Progenitor cell of endocrine pancreas (in vitro differentiated cells): Measurements from ENCODE around the gene USP17L30. TPM values are rescaled to one million over a fixed set of nuclear protein-coding genes. Genes with fewer than 3 reads are reported as not detected.
"Not testable (repeated sequence)": the region's sequence is repeated elsewhere in the genome, so short reads cannot be mapped to it uniquely, and the experiment has no call there.

Experiments
- DNase-seq: peaks from one replicate; pipeline ENCODE4 v3.0.0; 2021; ENCODE audit warnings: low spot score; ENCODE audit not compliant: unreplicated experiment
- H3K27ac Mint-ChIP-seq: 2 replicates; pipeline ENCODE4 v1.8.0; 2021; ENCODE audit warnings: mild to moderate bottlenecking, moderate library complexity, mixed read lengths
- H3K27me3 Mint-ChIP-seq: 2 replicates; pipeline ENCODE4 v1.8.0; 2021; ENCODE audit warnings: mixed read lengths
- H3K36me3 Mint-ChIP-seq: 2 replicates; pipeline ENCODE4 v1.8.0; 2022; ENCODE audit warnings: mixed read lengths; ENCODE audit not compliant: insufficient read depth
- H3K4me1 Mint-ChIP-seq: 2 replicates; pipeline ENCODE4 v1.8.0; 2021; ENCODE audit warnings: low read depth, mixed read lengths
- H3K4me3 Mint-ChIP-seq: 2 replicates; pipeline ENCODE4 v1.8.0; 2021; ENCODE audit warnings: low read depth, mild to moderate bottlenecking, moderate library complexity, mixed read lengths
- H3K9me3 Mint-ChIP-seq: 2 replicates; pipeline ENCODE4 v1.8.0; 2021; ENCODE audit warnings: low read depth, mixed read lengths
- CTCF ChIP-seq: fragments of 200-600 bp; sonication (generic); IDR thresholded peaks from one replicate; pipeline ENCODE4 v1.5.0; 2021; ENCODE audit warnings: antibody characterized with exemption, mild to moderate bottlenecking; ENCODE audit not compliant: unreplicated experiment
- total RNA-seq: library from RNA; stranded (reverse); gene quantifications from 2 replicates; pipeline ENCODE4 v1.2.1, GENCODE V29; 2021

USP17L30 gene
- total RNA-seq, 1 donor from 2014 or later = not detected

- H3K4me3 Mint-ChIP-seq = peak overlapping the region; percentile 24
- TF ChIP-seq CTCF = peak; percentile 60
- not testable (repeated sequence) for H3K4me1 Mint-ChIP-seq, H3K9me3 Mint-ChIP-seq, H3K27me3 Mint-ChIP-seq, H3K27ac Mint-ChIP-seq, H3K36me3 Mint-ChIP-seq
- peak; percentile 44 for DNase-seq
Measured at GRCh38 chr4:9381012-9381534, 18.1 kb downstream of the USP17L30 start.

- Mint-ChIP-seq H3K4me1 (no peaks in the 10 kb centered on the region), H3K27me3 (no peaks in the 10 kb centered on the region), H3K9me3 (no peaks in the 10 kb centered on the region), H3K36me3 (no peaks in the 10 kb centered on the region), H3K4me3 (no peak overlapping the region), H3K27ac (no peak overlapping the region)
- DNase-seq = no peak
- TF ChIP-seq CTCF = no peak
Measured at GRCh38 chr4:9384126-9384525, 21.2 kb downstream of the USP17L30 start.

- DNase-seq, H3K27ac Mint-ChIP-seq, H3K27me3 Mint-ChIP-seq, H3K36me3 Mint-ChIP-seq, H3K9me3 Mint-ChIP-seq, H3K4me1 Mint-ChIP-seq, H3K4me3 Mint-ChIP-seq: not testable (repeated sequence)
Measured at GRCh38 chr4:9389001-9389400, 26.1 kb downstream of the USP17L30 start.

GRCh38 chr4:9405774-9406173 lies 42.8 kb downstream of the USP17L30 start:
- H3K27me3 Mint-ChIP-seq, DNase-seq, H3K4me3 Mint-ChIP-seq, H3K27ac Mint-ChIP-seq, H3K36me3 Mint-ChIP-seq, H3K9me3 Mint-ChIP-seq, H3K4me1 Mint-ChIP-seq: not testable (repeated sequence)

GRCh38 chr4:9406491-9406890 lies 43.6 kb downstream of the USP17L30 start:
- not testable (repeated sequence) for H3K36me3 Mint-ChIP-seq, DNase-seq, H3K9me3 Mint-ChIP-seq, H3K4me3 Mint-ChIP-seq, H3K27me3 Mint-ChIP-seq, H3K27ac Mint-ChIP-seq, H3K4me1 Mint-ChIP-seq

GRCh38 chr4:9409793-9410192 lies 46.9 kb downstream of the USP17L30 start:
- H3K36me3 Mint-ChIP-seq = peaks cover 1% of the 10 kb centered on the region
- H3K4me3 Mint-ChIP-seq = no peak overlapping the region
- H3K9me3 Mint-ChIP-seq = peaks cover 22% of the 10 kb centered on the region
- no peaks in the 10 kb centered on the region for H3K27me3 Mint-ChIP-seq
- no peak overlapping the region for H3K27ac Mint-ChIP-seq
- no peak for DNase-seq
- H3K4me1 Mint-ChIP-seq = no peaks in the 10 kb centered on the region
- TF ChIP-seq CTCF = no peak

Other genes with a start within 250 kb of the USP17L30 start
- not detected in 2 replicates for gene FAM90A26, start 192.7 kb upstream of the USP17L30 start, total RNA-seq
- gene USP17L10, start 152.5 kb upstream of the USP17L30 start, total RNA-seq = not detected in 2 replicates
- not detected in 2 replicates for gene USP17L11, start 147.7 kb upstream of the USP17L30 start, total RNA-seq
- not detected in 2 replicates for gene USP17L12, start 143.0 kb upstream of the USP17L30 start, total RNA-seq
- gene USP17L13, start 138.2 kb upstream of the USP17L30 start, total RNA-seq = not detected in 2 replicates
- not detected in 2 replicates for gene USP17L15, start 128.7 kb upstream of the USP17L30 start, total RNA-seq
- not detected in 2 replicates for gene USP17L17, start 119.2 kb upstream of the USP17L30 start, total RNA-seq
- not detected in 2 replicates for gene USP17L18, start 114.5 kb upstream of the USP17L30 start, total RNA-seq
- not detected in 2 replicates for gene USP17L19, start 109.8 kb upstream of the USP17L30 start, total RNA-seq
- gene USP17L20, start 105.0 kb upstream of the USP17L30 start, total RNA-seq = not detected in 2 replicates
- not detected in 2 replicates for gene USP17L21, start 100.3 kb upstream of the USP17L30 start, total RNA-seq
- gene USP17L22, start 95.5 kb upstream of the USP17L30 start, total RNA-seq = not detected in 2 replicates
- not detected in 2 replicates for gene USP17L24, start 38.0 kb upstream of the USP17L30 start, total RNA-seq
- gene USP17L25, start 33.2 kb upstream of the USP17L30 start, total RNA-seq = not detected in 2 replicates
- gene USP17L26, start 28.5 kb upstream of the USP17L30 start, total RNA-seq = not detected in 2 replicates
- not detected in 2 replicates for gene USP17L5, start 23.7 kb upstream of the USP17L30 start, total RNA-seq
- not detected in 2 replicates for gene USP17L27, start 19.0 kb upstream of the USP17L30 start, total RNA-seq
- gene USP17L28, start 14.2 kb upstream of the USP17L30 start, total RNA-seq = not detected in 2 replicates
- gene USP17L29, start 9.5 kb upstream of the USP17L30 start, total RNA-seq = not detected in 2 replicates
- not detected in 2 replicates for gene DEFB131A, start 81.3 kb downstream of the USP17L30 start, total RNA-seq